HG02678 (cell line): ENCODE results near the gene PTPN12.
"Not testable (repeated sequence)": the region's sequence is repeated elsewhere in the genome, so short reads cannot be mapped to it uniquely, and the experiment has no call there.

Experiments used
- ATAC-seq: cut with Tn5 transposase; IDR thresholded peaks from one replicate; pipeline ENCODE4 v1.9.1; 2021; ENCODE audit warnings: mild to moderate bottlenecking, moderate library complexity; ENCODE audit not compliant: unreplicated experiment

The PTPN12 gene

GRCh38 chr7:77575187-77575586 is 38.1 kb downstream of the PTPN12 start:
- ATAC-seq: no peak

GRCh38 chr7:77576856-77577255 is 39.8 kb downstream of the PTPN12 start:
- no peak for ATAC-seq

GRCh38 chr7:77579797-77580196 is 42.7 kb downstream of the PTPN12 start:
- ATAC-seq: no peak

- no peak for ATAC-seq
Measured at GRCh38 chr7:77580762-77581350, 43.8 kb downstream of the PTPN12 start.

GRCh38 chr7:77587272-77587671 is 50.2 kb downstream of the PTPN12 start:
- ATAC-seq: no peak

- no peak for ATAC-seq
Measured at GRCh38 chr7:77600952-77601351, 63.9 kb downstream of the PTPN12 start.

- no peak for ATAC-seq
Measured at GRCh38 chr7:77606562-77606961, 69.5 kb downstream of the PTPN12 start.

- no peak for ATAC-seq
Measured at GRCh38 chr7:77619314-77619713, 82.2 kb downstream of the PTPN12 start.

GRCh38 chr7:77626586-77627308 is 89.7 kb downstream of the PTPN12 start:
- ATAC-seq: no peak

- ATAC-seq: no peak
Measured at GRCh38 chr7:77627309-77627676, 90.2 kb downstream of the PTPN12 start.

GRCh38 chr7:77629797-77630196 is 92.7 kb downstream of the PTPN12 start:
- no peak for ATAC-seq

GRCh38 chr7:77631820-77632219 is 94.7 kb downstream of the PTPN12 start:
- ATAC-seq: no peak

- ATAC-seq: no peak
Measured at GRCh38 chr7:77644774-77645173, 107.7 kb downstream of the PTPN12 start.

GRCh38 chr7:77648742-77649338 is 111.7 kb downstream of the PTPN12 start:
- ATAC-seq: no peak

GRCh38 chr7:77649716-77650349 is 112.7 kb downstream of the PTPN12 start:
- ATAC-seq: no peak

GRCh38 chr7:77651575-77652162 is 114.6 kb downstream of the PTPN12 start:
- ATAC-seq: no peak

GRCh38 chr7:77652826-77653225 is 115.7 kb downstream of the PTPN12 start:
- ATAC-seq: not testable (repeated sequence)

- no peak for ATAC-seq
Measured at GRCh38 chr7:77653572-77653971, 116.5 kb downstream of the PTPN12 start.

- ATAC-seq: no peak
Measured at GRCh38 chr7:77655356-77655755, 118.3 kb downstream of the PTPN12 start.

GRCh38 chr7:77655836-77656455 is 118.9 kb downstream of the PTPN12 start:
- ATAC-seq: no peak
